KBM-7 (cell line): ENCODE data around the gene AXDND1.
"Not testable (repeated sequence)": the region's sequence is repeated elsewhere in the genome, so short reads cannot be mapped to it uniquely, and the experiment has no call there.

Experiments
- DNase-seq: peaks from one replicate; pipeline ENCODE4 v3.0.0-alpha.2; 2015
- in situ Hi-C: fragments of 300-500 bp; cut with MboI; formaldehyde crosslinking; loops from 2 replicates; pipeline ENCODE4 v1.14.3; 2020; ENCODE audit warnings: low sequenced_read_pairs, low pct_unique_long_range_greater_than_20kb, mixed read lengths

The AXDND1 gene

DNA sequence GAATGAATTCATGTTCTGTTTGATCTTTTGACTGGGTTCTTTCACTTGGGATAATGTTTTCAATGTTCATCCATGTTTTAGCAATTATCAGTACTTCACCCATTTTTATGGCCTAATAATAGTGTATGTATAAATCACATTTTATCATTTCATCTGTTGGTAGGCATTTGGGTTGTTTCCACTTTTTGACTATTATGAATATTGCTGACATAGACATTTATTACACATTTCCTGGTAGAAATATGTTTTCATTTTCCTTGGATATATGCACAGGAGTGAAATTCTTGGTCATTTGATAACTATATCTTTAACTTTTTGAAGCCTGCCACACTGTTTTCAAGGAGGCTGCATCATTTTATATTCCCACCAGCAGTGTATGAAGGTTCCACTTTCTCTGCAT is 79.8 kb downstream of the AXDND1 start:
- no peak for DNase-seq
- in situ Hi-C loops = no loop called here

DNA sequence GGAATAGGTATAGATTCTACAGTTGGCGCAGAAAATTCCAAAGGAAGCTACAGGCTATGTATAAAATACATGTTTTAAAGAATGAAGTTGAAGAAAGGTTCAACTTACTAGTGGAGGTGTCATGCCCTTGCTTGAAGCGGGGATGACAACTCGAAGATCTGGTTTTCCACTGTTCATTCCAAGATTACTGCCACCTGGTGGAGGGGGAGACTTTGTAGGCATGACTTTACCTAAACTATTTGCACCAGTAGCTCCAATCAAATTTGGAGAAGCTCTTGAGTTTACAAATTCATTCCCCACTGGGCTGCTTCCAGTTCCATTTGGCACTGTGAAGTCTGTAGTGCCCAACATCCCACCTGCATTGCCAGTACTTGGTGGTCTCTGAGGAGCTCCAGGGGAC is 81.7 kb downstream of the AXDND1 start:
- peak; percentile 28 for DNase-seq
- in situ Hi-C loops = no loop called here

DNA sequence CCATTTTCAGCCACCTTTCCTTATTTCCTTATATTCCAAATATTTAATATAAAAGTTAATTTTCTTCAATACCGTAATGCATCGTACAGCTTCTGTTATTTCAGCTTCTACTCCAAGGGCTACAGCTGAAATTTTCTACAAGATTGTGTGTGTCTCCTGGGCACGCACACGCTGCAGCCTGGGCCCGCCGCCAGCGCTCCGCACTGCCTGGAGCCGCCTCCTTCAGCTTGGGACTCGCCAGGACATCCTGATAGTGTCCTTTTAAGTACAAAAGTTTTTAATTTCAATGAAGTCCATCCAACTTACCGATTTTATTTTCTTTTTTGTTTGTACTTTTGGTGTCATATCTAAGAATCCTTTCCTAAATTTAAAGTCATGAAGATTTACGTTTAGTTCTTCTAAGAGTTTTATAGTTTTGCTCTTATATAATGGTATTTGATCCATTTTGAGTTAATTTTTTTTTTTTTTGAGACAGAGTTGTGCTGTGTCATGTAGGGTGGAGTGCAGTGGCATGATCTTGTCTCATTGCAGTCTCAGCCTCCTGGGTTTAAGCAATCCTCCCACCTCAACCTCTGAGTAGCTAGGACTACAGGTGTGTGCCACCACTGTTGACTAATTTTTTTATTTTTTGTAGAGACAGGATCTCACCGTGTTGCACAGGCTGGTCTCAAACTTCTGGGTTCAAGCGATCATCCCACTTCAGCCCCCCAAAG is 82.8 kb downstream of the AXDND1 start:
- in situ Hi-C loops = no loop called here
- DNase-seq = no peak

DNA sequence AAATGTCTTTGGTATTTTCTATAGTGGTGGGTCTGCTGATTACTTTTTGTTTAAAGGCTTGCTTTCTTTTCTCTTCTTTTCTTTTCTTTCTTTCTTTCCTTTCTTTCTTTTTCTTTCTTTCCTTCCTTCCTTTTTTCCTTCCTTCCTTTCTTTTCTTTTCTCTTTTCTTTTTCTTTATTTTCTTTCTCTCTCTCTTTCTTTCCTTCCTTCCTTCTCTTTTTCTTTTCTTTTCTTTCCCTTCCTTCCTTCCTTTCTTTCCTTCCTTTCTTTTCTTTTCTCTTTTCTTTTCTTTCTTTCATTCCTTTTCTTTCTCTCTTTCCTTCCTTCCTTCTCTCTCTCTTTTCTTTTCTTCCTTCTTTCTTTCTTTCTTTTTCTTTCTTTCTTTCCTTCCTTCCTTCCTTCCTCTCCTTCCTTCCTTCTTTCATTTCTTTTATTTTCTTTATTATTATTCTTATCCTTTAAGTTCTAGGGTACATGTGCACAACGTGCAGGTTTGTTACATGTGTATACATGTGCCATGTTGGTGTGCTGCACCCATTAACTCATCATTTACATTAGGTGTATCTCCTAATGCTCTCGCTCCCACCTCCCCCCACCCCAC is 93.9 kb downstream of the AXDND1 start:
- DNase-seq, in situ Hi-C loops: not testable (repeated sequence)

DNA sequence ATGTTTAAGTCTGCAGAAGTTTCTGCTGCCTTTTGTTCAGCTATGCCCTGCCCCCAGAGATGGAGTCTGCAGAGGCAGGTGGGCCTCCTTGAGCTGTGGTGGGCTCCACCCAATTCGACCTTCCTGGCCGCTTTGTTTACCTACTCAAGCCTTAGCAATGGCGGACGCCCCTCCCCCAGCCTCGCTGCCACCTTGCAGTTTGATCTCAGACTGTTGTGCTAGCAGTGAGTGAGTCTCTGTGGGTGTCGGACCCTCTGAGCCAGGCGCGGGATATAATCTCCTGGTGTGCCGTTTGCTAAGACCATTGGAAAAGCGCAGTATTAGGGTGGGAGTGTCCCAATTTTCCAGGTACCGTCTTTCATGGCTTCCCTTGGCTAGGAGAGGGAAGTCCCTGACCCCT is 99.9 kb downstream of the AXDND1 start:
- in situ Hi-C loops, DNase-seq: not testable (repeated sequence)

DNA sequence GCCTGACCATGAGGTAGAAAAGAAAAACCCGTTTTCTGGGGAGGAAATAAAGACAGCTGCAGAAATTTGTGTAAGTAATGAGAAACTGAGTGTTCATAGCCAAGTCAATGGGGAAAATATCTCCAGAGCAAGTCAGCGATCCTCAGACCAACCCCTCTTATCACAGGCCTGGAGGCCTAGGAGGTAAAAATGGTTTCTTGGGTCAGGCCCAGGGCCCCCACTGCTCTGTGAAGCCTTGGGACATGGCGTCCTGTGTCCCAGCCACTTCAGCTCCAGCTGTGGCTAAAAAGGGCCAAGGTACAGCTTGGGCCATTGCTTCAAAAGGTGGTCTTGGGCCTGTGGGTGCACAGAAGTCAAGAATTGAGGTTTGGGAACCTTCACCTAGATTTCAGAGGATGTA is 108.9 kb downstream of the AXDND1 start:
- no peak for DNase-seq
- in situ Hi-C loops = no loop called here

DNA sequence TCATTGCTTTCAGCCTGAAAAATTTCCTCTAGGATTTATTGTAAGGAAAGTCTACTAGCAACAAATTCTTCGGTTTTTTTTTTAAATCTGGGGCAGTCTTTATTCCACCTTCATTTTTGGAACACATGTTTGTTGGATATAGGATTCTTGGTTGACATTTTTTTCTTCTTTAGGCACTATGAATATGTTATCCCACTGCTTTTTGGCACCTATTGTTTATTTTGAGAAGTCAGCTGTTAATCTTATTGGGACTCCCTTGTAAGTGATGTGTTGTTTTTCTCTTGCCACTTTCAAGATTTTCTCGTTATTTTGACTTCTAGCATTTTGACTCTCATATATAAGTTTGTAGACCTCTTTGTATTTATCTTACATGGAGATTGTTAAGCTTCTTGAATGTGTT is 110.7 kb downstream of the AXDND1 start:
- DNase-seq = no peak
- in situ Hi-C loops = no loop called here

DNA sequence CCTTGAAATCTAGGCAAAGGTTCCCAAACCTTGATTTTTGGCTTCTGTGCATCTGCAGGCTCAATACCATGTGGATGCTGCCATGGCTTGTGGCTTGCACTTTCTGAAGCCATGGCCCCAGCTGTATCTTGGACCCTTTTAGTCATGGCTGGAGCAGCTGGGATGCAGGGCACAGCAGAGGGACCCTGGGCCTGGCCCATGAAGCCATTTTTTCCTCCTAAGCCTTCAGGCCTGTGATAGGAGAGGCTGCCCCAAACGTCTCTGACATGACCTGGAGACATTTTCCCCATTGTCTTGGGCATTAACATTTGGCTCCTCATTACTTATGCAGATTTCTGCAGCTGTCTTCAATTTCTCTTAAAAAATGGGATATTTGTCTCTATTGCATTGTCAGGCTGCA is 112.6 kb downstream of the AXDND1 start:
- DNase-seq = no peak
- in situ Hi-C loops = no loop called here

DNA sequence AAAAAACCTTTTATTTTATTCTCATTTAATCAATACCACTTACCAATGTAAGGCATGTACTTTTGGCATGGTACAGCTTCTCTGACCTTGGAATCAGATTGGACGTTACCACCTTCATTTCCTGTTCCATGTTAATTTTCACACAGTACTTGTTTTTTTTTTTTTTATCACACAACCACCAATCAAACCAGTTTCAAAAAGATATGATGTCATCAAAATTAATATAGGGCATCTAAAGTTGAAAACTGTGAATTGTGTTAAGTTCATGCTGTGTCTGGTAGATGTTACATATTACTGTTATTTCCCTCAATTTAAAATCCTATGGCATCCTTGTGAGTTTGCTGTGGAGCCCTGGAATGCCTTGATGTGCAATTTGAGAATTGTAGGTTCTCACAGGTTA is 124.8 kb downstream of the AXDND1 start:
- in situ Hi-C loops = no loop called here
- no peak for DNase-seq

DNA sequence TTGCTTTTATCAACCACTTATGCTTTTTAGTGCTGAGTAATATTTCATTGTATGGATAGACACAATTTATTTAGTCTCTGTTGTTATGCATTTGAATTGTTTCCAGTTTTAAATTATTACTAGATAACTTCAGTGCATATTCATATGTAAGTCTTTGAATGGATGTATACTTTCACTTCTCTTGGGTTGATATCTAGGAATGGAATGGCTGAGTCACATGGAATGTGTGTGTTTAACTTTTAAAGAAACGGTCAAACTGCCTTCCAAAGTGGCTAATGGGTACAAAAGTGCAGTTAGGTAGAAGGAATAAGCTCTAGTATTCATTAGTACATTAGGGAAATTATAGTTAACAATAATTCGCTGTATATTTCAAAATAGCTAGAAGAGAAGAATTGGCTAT is 127.6 kb downstream of the AXDND1 start:
- in situ Hi-C loops = no loop called here
- no peak for DNase-seq

DNA sequence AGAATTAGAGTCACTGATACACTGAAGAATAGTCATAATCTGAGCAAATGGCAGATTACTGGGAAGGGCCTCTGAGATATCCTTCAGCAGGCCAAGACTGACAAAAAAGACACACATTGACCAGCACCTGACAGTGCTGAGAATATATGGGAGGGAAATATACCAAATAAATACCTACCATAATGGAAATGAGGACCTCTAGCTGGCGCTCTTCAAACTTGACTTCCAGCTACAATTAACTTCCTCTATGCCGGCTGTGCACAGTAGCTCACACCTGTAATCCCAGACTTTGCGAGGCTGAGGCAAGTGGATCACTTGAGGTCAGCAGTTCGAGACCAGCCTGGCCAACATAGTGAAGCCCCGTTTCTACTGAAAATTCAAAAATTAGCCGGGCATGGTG is 140.4 kb downstream of the AXDND1 start:
- peak; percentile 3 for DNase-seq
- in situ Hi-C loops = no loop called here

DNA sequence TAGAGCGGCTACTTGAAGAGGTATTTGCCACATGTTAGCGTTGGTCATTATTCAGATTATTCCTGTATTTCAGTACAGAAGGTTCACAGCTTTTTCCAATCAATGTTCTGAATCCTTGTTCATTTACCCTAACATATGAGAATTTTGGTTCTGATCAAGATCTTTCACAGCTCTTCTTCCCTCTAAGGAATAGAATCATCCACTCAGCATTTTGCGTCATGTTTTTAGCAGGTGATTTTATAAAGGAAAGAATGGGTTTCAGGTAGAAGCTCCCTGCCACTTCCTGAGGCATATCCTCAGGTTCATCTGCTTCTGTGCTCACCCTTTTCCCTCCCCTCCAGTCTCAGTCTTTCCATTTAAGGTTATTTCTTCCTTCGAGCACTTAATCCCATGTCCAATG is 143.6 kb downstream of the AXDND1 start:
- no peak for DNase-seq
- in situ Hi-C loops = no loop called here

DNA sequence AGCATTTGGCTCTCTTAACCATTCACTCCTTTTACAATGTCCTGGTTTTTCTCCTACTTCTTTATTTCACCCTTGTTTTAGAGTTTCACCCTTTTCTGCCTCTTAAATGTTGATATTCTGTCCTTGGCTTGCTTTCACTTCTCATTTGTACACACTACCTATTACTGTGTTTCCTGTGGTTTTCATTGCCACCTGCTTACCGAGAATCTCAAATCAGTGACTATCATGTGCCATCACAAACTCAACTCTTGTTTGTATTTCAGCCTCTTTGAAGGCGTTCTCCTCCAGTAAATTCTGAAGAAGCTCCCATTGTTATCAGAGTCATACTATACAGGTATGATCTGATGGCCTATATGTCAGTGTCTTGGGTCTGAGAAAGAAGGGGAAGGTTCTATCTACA is 144.3 kb downstream of the AXDND1 start:
- in situ Hi-C loops = no loop called here
- no peak for DNase-seq

DNA sequence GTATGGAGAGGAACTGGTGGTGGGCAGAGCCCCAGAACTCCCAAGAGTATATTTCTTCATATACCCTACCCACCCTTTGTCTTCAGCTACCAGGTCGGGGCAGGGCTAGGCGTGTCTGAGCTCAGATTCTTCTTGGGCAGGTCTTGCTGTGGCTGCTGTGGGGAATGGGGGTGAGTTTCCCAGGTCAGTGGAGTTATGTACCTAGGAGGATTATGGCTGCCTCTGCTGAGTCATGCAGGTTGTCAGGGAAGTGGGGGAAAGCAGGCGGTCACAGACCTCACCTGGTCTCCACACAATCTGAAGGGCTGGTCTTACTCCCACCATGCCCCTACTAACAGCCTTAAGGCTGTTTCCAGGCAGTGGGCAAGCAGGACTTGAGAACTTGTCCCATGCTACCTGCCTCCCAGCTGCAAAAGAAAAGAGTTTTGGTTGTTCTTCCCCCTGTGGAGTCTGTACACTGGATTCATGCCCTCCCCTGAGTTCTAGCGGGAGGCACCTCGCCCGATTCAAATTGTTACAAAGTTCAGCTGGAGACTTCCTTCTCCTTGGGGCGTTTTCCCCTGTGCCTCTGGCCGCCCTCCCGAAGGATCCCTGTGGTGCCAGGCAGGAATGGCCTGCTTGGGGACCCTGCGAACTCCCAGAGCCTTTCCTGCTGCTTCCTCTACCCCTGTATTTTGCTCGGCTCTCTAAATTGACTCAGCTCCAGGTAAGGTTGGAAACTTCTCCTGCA is 151.4 kb downstream of the AXDND1 start:
- no peak for DNase-seq
- in situ Hi-C loops = no loop called here

DNA sequence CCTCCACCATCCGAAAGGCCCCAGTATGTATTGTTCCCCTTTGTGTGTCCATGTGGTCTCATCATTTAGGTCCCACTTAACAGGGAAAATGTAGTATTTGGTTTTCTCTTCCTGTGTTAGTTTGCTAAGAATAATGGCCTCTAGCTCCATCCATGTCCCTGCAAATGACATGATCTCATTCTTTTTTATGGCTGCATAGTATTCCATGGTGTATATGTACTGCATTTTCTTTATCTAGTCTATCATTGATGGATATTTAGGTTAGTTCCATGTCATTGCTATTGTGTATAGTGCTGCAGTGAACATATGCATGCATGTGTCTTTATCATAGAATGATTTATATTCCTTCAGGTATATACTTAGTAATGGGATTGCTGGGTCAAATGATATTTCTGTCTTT is 152.8 kb downstream of the AXDND1 start:
- in situ Hi-C loops, DNase-seq: not testable (repeated sequence)

DNA sequence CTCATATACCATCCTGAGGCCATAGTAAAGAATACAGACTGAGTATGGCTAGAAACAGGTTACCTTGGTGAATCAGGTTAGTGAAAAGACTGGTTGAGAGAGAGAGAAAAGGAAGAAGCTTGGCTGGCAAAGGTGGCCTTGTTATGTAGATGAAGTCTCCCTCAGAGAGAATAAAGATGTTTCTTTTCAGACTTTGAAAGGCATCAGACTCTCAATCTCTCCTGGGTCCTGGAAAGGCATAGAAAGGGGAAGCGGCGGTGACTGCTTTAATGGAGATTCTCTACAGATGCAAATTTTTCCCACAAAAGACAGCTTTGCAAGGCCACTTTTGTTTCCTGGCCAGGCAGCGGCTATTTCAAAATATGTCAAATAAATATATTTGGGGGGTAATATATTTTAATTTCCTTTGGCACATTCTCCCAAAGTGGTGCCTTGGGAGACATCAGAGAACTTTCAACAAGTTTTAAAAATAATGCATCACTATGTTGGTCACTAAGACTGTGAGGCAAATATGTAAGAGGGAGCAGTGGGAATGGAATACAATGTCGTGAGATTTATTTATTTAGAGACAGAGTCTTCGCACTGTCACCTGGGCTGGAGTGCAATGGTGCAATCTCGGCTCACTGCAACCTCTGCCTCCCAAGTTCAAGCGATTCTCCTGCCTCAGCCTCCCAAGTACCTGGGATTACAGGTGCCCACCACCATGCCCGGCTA is 163.9 kb downstream of the AXDND1 start:
- in situ Hi-C loops = no loop called here
- DNase-seq = no peak

DNA sequence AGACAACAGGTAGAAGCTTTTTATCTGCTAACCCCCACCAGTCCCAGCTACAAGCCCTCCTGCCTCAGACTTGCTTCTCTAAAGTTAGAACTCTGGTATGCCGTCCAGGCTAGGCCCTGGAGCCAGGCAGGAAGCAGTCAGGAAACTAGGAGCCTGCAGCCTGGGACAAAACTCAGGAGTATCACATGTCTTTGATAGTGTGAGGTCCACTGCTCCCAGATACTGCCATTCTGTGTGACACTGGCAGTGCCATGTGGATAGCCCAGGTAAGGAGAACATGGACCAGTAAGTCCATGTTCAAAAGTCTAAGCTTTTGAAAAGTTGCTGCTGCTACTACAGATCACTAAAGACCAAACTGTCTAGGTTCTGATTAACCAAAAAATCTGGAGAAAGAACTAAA is 164.6 kb downstream of the AXDND1 start:
- DNase-seq = no peak
- in situ Hi-C loops = no loop called here

DNA sequence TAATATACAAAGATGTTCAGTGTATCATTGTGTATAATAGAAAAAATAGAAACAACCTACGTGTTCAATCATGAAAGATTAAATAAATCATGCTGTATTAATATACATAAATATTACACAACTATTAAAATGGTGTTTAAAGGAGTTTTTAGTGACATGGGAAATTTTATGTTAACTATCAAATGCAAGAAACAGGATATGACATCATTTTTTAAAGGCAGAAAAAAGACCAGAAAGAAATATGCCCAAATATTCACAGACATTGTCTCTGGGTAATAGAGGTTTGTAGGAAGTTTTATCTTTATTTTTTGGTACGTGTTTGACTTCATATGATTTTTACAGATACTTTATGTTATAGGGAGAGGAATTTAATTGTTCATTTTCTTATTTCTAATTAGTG is 176.0 kb downstream of the AXDND1 start:
- in situ Hi-C loops = no loop called here
- no peak for DNase-seq

DNA sequence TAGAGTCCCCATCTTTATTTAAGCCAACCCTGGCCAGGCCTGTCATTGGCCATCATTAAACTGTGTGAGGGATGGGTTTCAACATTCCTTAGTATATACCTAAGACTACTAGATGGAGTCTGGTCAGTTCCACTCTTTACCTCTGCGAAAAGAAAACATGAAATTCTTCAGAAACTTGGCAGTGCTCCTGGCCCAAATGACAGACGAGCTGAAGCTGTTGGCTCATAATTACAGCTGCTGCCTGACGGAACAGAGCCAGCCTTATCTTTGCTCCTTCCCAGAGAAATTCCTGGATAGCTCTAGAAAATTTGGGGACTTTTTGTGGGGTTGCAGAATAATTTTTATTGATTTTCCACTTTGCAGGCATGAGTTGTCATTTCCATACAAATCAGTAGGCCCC is 179.6 kb downstream of the AXDND1 start:
- no peak for DNase-seq
- in situ Hi-C loops = no loop called here

DNA sequence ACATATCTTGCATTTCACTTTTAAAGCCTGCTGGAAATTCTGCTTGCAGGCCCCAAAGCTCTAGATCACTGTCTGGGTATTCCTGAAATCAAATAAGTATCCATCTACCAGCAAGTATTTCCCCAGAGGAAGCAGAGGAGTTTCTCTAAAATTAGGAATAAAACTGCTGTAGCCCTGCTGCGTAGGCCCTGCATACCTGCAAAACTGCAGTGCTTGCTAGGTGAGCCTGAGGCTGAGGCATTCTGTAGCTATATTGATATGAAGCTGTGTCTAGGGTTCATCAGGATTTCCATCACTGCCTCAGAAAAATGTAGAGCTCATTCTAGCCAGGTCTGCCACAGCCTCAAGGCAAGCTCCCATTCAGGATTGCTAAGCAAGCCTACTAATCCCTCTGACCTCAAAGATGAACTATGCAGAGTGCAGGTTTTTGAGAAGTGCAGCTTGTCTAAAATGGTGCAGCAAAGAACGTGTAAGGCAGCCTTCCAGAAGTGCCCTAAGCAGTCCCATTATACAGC is 181.3 kb downstream of the AXDND1 start:
- no peak for DNase-seq
- in situ Hi-C loops = no loop called here
